K562 (cell line): ENCODE results near the gene LGALS3BP. TPM values are rescaled to one million over a fixed set of nuclear protein-coding genes. Genes with fewer than 3 reads are reported as not detected.

Source experiments
- BHLHE40 ChIP-seq: IDR thresholded peaks from 2 replicates; pipeline ENCODE4 v1.6.1; 2011; ENCODE audit warnings: low read length, improper control_type of control experiment
- BRCA1 ChIP-seq, 2 experiments: fragments of 450-650 bp in 1 of 2; sonication (generic) in 1 of 2; formaldehyde crosslinking in 1 of 2; IDR thresholded peaks; 2 replicates each; pipeline versions ENCODE4 v1.5.0 to v1.6.1; 2017 to 2020; ENCODE audit warnings: mild to moderate bottlenecking in 1 of 2, missing genetic modification reagents in 1 of 2
- CBX3 ChIP-seq, 2 experiments: IDR thresholded peaks; 1 replicate in 1 of 2; 2 replicates in 1 of 2; pipeline ENCODE4 v1.6.1; 2012; ENCODE audit warnings: inconsistent platforms in 2 of 2, low read length in 2 of 2, borderline replicate concordance in 1 of 2, control low read depth in 1 of 2
- ILF3 ChIP-seq: fragments of 450-650 bp; IDR thresholded peaks from 2 replicates; pipeline ENCODE4 v1.6.1; 2018; ENCODE audit warnings: antibody characterized with exemption, mild to moderate bottlenecking, moderate library complexity, borderline replicate concordance
- NR2C2 ChIP-seq, 2 experiments: fragments of 200-800 bp in 1 of 2; sonication (Bioruptor generic) in 1 of 2; sonication (generic) in 1 of 2; formaldehyde crosslinking in 1 of 2; IDR thresholded peaks; 2 replicates each; pipeline versions ENCODE4 v1.6.1 to v1.8.0; 2016 to 2022; ENCODE audit warnings: mild to moderate bottlenecking in 1 of 2, missing compliant biosample characterization in 1 of 2, missing genetic modification characterization in 1 of 2, missing genetic modification reagents in 1 of 2
- PCBP1 ChIP-seq: fragments of 200-400 bp; formaldehyde crosslinking; IDR thresholded peaks from 2 replicates; pipeline ENCODE4 v1.6.1; 2018; ENCODE audit warnings: mild to moderate bottlenecking, low read depth, low read length; ENCODE audit not compliant: poor library complexity, severe bottlenecking
- POLR2B ChIP-seq: fragments of 450-650 bp; IDR thresholded peaks from 2 replicates; pipeline ENCODE4 v1.6.1; 2018; ENCODE audit warnings: low read depth; ENCODE audit not compliant: partially characterized antibody
- PRPF4 ChIP-seq: fragments of 200-400 bp; formaldehyde crosslinking; IDR thresholded peaks from one replicate; pipeline ENCODE4 v1.6.1; 2017; ENCODE audit warnings: low read length, low read depth, mild to moderate bottlenecking; ENCODE audit not compliant: insufficient read depth, poor library complexity, severe bottlenecking
- SPI1 ChIP-seq: IDR thresholded peaks from 2 replicates; pipeline ENCODE4 v1.6.1; 2011; ENCODE audit warnings: low read depth, low read length, control low read depth, borderline replicate concordance
- SRSF9 ChIP-seq: fragments of 200-400 bp; formaldehyde crosslinking; IDR thresholded peaks from 2 replicates; pipeline ENCODE4 v1.6.1; 2017; ENCODE audit warnings: low read depth, low read length, borderline replicate concordance
- ZNF217 ChIP-seq: sonication (generic); formaldehyde crosslinking; IDR thresholded peaks from 2 replicates; pipeline ENCODE4 v1.8.0; 2022; ENCODE audit warnings: mild to moderate bottlenecking, missing genetic modification reagents
- ZNF239 ChIP-seq: fragments of 250-450 bp; sonication (Bioruptor Pico); IDR thresholded peaks from 2 replicates; pipeline ENCODE4 v1.4.0; 2020; ENCODE audit warnings: mild to moderate bottlenecking
- polyA plus RNA-seq, 8 experiments: library from polyadenylated mRNA; depleted of rRNA in 4 of 8; stranded (reverse) in 5 of 8; unstranded in 3 of 8; fragments of >200 nt; fragmentation: Nextera tagmentation in 2 of 8; fragmentation: Illumina TruSeq in 1 of 8; extraction: Ambion mirVana in 2 of 8; extraction: Trizol in 1 of 8; gene quantifications; 2 replicates each; pipeline versions ENCODE4 v1.2.1 to v1.2.3, GENCODE V29; 2011 to 2014; ENCODE audit warnings: inconsistent platforms in 1 of 8, missing spikeins in 1 of 8
- total RNA-seq, 7 experiments: library from RNA; depleted of rRNA in 6 of 7; stranded (reverse); fragments of >200 nt in 6 of 7; fragmentation: Illumina TruSeq in 2 of 7; extraction: Trizol in 2 of 7; gene quantifications; 2 replicates each; pipeline versions ENCODE4 v1.2.1 to v1.2.3, GENCODE V29; 2011 to 2021; ENCODE audit warnings: low replicate concordance in 1 of 7
- TF ChIP-seq, protein P1 (sequence below): fragments of 250-450 bp; sonication (Bioruptor Pico); IDR thresholded peaks from 2 replicates; pipeline ENCODE4 v1.5.0; 2020; ENCODE audit warnings: mild to moderate bottlenecking, borderline replicate concordance
- TF ChIP-seq, protein P2 (sequence below), 2 experiments: IDR thresholded peaks; 2 replicates each; pipeline ENCODE4 v1.6.1; 2011; ENCODE audit warnings: borderline replicate concordance in 1 of 2, control low read depth in 1 of 2, low read depth in 1 of 2, low read length in 1 of 2, mild to moderate bottlenecking in 1 of 2, mixed read lengths in 1 of 2, moderate library complexity in 1 of 2; ENCODE audit not compliant: insufficient read depth in 1 of 2, insufficient read length in 1 of 2, poor library complexity in 1 of 2, severe bottlenecking in 1 of 2; ENCODE audit errors: extremely low read depth in 1 of 2
- TF ChIP-seq, protein P3 (sequence below), 2 experiments: fragments of 450-650 bp in 1 of 2; sonication (generic) in 1 of 2; formaldehyde crosslinking in 1 of 2; IDR thresholded peaks in 1 of 2; conservative IDR thresholded peaks in 1 of 2; 2 replicates each; pipeline versions ENCODE4 v1.6.1 to v1.8.1; 2016 to 2023; ENCODE audit warnings: mild to moderate bottlenecking in 2 of 2, moderate library complexity in 2 of 2, inconsistent platforms in 1 of 2, missing genetic modification reagents in 1 of 2

LGALS3BP gene
- total and polyA plus RNA-seq, 9 of the 15 experiments (the other 6 are each of a cell fraction or from before 2014, with no cell fraction given): 0.39 to 5.3 (median 3.2) TPM

DNA sequence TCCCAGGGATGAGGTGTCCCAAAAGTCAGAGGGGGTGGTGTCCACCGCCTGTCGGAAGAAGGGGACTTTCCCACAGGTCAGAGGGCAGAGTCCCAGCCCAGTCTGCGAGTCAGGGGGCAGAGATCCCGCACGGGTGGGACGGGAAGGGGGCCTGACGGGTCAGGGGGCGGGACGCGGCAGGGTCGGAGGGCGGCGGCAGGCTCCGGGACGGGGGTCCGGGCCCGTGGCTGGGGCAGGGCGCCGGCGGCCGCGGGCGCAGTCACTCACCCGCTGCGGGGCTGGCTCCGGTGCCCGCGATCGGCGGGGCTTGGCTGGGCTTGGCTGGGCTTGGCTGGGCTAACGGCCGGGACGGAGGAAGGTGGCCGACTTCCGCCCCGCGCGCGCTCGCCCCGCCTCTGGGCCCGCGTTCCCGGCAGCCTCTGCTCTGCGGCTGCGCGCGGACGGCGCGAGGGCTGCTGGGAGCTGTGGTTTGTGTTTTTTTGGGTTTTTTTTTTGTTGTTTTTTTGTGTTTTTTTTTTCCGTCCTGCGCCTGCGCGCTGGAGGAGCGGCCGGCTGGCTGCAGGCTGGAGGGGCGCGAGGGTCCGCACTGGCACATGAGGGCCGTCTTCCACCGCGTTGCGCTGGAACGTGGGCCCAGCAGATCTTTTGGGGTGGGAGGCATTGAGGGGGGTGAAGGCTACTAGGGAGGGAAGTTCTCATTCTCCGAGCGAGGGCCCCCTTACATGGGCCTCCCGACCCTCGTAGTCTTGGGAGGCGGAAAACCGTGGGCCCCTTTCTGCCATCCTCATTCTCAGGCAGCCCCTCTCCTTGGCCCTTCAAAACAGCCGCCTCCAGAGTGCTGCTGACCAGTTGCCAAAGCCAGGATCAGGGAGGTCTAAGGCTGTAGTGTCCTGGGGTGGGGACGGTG, 29.9 kb upstream of the LGALS3BP start, which contains the start of gene CANT1 (continued):
- TF ChIP-seq, protein P1, sequence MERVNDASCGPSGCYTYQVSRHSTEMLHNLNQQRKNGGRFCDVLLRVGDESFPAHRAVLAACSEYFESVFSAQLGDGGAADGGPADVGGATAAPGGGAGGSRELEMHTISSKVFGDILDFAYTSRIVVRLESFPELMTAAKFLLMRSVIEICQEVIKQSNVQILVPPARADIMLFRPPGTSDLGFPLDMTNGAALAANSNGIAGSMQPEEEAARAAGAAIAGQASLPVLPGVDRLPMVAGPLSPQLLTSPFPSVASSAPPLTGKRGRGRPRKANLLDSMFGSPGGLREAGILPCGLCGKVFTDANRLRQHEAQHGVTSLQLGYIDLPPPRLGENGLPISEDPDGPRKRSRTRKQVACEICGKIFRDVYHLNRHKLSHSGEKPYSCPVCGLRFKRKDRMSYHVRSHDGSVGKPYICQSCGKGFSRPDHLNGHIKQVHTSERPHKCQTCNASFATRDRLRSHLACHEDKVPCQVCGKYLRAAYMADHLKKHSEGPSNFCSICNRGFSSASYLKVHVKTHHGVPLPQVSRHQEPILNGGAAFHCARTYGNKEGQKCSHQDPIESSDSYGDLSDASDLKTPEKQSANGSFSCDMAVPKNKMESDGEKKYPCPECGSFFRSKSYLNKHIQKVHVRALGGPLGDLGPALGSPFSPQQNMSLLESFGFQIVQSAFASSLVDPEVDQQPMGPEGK: 0 out of 2 replicates have a peak, but pooled peaks have one; percentile 40
- no peak for TF ChIP-seq PRPF4
- TF ChIP-seq BHLHE40: no peak
- TF ChIP-seq, protein P2, sequence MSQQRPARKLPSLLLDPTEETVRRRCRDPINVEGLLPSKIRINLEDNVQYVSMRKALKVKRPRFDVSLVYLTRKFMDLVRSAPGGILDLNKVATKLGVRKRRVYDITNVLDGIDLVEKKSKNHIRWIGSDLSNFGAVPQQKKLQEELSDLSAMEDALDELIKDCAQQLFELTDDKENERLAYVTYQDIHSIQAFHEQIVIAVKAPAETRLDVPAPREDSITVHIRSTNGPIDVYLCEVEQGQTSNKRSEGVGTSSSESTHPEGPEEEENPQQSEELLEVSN (IDR thresholded peaks at IDR 0.05; ENCODE audit: borderline replicate concordance in 1 of 2, extremely low read depth in 1 of 2, insufficient read depth in 1 of 2, insufficient read length in 1 of 2, low read depth in 1 of 2, low read length in 1 of 2, poor library complexity in 1 of 2, severe bottlenecking in 1 of 2): peak in 1 of 2 experiments; percentile 27
- peak; percentile 46; the same call in 1 of the 2 replicates for TF ChIP-seq SPI1
- no peak for TF ChIP-seq ZNF239 (CRISPR knock-in tag)
- TF ChIP-seq POLR2B: peak; percentile 73
- no peak for TF ChIP-seq NR2C2 (CRISPR knock-in tag; IDR thresholded peaks at IDR 0.05)
- TF ChIP-seq NR2C2 (tag; IDR thresholded peaks at IDR 0.05): peak; percentile 94
- TF ChIP-seq PCBP1: no peak
- no peak for TF ChIP-seq SRSF9
- TF ChIP-seq, protein P3, sequence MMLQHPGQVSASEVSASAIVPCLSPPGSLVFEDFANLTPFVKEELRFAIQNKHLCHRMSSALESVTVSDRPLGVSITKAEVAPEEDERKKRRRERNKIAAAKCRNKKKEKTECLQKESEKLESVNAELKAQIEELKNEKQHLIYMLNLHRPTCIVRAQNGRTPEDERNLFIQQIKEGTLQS (IDR thresholded peaks at IDR 0.05): no peak
- TF ChIP-seq, protein P3 (CRISPR knock-in tag; conservative IDR thresholded peaks at IDR 0.05): no peak
- TF ChIP-seq CBX3 (IDR thresholded peaks at IDR 0.05; ENCODE audit: borderline replicate concordance in 1 of 2, low read length in 2 of 2): no peak
- TF ChIP-seq ILF3: no peak
- no peak for TF ChIP-seq BRCA1 (IDR thresholded peaks at IDR 0.05)
- no peak for TF ChIP-seq BRCA1 (CRISPR knock-in tag; IDR thresholded peaks at IDR 0.05)
- TF ChIP-seq ZNF217 (CRISPR knock-in tag): no peak
- TF ChIP-seq, all 486 proteins: peak for 70
